Urothelium cell line (cell line): ENCODE results near the gene TMEM91.
"Not testable (repeated sequence)": the region's sequence is repeated elsewhere in the genome, so short reads cannot be mapped to it uniquely, and the experiment has no call there.

ENCODE experiments used
- DNase-seq: peaks from one replicate; pipeline ENCODE4 v3.0.0; 2011; ENCODE audit warnings: low spot score, mixed read lengths
- FAIRE-seq: peaks from 2 replicates; lab custom pipeline; 2011; peaks lifted over from hg19 to GRCh38; lab: Jason Lieb, UNC

TMEM91 gene

GRCh38 chr19:41373993-41374392, 2.3 kb upstream of the TMEM91 start:
- no peak for FAIRE-seq
- DNase-seq = peak; percentile 53

GRCh38 chr19:41376998-41377365, 649 bp downstream of the TMEM91 start:
- no peak for FAIRE-seq
- DNase-seq = no peak

GRCh38 chr19:41377977-41378709, 1.8 kb downstream of the TMEM91 start:
- DNase-seq (no peak), FAIRE-seq (no peak)

DNA sequence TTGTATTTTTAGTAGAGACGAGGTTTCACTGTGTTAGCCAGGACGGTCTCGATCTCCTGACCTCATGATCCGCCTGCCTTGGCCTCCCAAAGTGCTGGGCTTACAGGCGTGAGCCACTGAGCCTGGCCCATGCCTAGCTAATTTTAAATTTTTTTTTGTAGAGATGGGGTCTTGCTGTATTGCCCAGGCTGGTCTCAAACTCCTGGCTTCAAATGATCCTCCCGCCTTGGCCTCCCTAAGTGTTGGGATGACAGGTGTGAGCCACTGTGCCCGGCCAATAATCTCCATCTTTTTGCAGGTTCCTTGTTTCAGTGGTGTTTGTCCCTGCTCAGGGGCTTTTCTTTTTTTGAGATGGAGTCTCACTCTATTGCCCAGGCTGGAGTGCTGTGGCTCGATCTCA, 5.2 kb downstream of the TMEM91 start:
- not testable (repeated sequence) for DNase-seq, FAIRE-seq

DNA sequence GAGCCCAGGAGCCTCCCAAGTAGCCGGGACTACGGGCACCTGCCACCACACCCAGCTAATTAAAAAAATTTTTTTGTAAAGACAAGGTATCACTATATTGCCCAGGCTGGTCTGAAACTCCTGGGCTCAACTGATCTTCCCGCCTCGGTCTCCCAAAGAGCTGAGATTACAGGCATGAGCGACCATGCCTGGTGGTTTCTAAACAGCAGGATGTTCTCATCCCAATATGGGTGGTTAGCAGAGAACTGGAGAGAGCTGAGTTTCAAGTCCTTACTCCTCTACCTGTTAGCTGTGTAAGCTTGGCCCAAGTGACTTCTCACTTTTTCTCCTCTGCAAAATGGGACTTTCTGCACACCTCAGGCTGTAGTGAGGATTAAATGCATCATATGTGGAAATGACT, 8.0 kb downstream of the TMEM91 start:
- no peak for DNase-seq
- FAIRE-seq = no peak

DNA sequence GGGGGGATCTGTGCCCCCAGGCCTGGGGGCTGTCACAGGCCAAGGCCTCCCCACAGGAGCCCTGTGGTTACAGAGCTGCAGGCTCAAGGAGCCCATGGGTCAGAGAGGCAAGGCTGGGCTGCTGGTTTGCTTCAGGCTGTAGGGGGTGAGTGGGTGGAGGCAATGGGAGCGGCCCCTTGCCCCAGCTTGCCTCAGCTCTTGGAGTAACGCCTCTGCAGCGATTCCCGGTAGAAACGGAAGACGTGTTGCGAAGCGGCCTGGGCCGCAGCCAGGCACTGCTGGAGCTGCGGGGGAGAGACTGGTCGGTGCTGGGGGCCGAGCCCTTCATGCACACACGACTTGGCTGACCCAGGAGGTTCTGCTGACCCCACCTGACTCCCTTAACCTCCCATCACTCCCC, 10.1 kb downstream of the TMEM91 start:
- FAIRE-seq (no peak), DNase-seq (no peak)

DNA sequence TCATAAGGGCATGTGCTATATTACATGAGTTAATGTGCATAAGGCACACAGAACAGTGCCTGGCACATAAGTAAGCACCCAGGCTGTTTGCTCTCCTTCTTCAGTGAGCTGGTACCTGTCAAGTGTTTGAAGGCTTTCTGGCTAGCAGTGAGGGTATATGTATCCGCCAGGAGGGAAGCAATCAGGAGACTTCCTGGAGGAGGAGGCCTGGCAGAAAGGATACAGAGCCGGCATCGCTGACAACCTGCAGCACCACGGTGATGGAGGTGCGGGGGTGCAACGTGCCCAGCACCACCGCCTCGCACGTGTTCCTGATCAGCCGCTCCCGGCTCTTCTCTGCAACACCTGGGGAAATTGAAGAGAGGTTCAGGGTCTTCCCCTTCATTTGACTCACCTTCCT, 15.3 kb downstream of the TMEM91 start:
- no peak for FAIRE-seq
- DNase-seq = no peak

DNA sequence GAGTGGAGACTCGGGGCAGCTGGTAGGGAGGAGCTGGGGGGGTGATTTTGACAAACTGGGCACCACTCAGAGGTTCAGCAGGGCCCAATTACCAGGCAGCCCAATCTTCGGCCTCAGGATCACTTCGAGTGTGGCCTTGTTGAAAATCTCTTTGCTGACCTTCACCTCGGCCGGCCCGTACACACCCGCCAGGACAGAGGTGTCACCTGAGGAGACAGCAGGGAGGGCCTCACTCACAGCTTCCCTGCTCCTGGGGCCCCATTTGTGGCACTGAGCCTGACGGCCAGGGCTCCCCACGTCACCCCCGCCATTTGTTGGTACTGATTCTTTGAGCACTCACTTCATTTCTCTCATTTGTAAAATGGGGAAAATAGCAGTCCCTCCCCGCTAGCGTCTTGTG, 16.4 kb downstream of the TMEM91 start:
- FAIRE-seq (no peak), DNase-seq (no peak)

DNA sequence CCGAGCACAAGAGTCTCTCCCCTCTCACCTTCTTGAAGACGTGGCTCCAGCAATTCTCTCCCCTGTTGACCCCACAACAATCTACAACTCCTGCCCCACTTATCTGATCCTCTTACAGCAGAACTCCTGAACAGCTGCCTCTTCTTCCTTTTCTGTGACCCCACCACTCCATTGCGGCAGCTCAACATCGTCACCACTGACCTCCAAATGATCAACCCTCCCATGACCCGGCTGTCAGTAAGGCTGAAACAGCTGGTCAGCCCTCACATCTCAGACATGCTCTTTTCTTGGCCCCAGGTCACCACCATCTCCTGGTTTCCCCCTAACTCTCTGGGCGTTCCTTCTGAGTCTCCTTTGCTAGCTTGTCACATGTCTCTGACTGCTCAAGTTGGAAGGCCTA, 19.0 kb downstream of the TMEM91 start:
- DNase-seq (no peak), FAIRE-seq (no peak)

- peak; percentile 99 for DNase-seq
- peak; percentile 79 for FAIRE-seq
Measured at GRCh38 chr19:41397086-41398049, 21.0 kb downstream of the TMEM91 start, which contains the start of the genes BCKDHA and EXOSC5. Gene BCKDHA, plus strand, starts transcription at chr19:41397818. Its CDS starts 10 bp downstream, at chr19:41397828. Gene EXOSC5, minus strand, starts transcription at chr19:41397359. Its CDS starts 31 bp downstream, at chr19:41397328.

DNA sequence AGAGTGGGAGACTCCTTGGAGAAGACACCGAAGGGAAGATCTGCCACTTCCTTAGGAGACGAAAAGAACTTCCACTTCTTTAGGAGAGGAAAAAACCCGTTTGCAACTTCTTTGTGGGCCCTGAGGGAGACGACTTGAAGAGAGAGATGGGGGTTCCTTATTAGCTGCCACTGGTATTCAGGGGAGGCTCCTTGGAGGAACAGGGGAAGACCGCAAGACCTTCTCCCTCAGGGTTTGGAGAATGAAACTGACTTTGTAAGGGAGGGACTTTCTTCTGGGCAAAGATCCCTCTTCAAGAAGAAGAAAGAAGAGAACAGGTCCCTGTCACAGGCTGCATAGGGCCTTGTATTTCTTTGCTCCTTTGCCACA, 21.7 kb downstream of the TMEM91 start:
- no peak for DNase-seq
- no peak for FAIRE-seq

GRCh38 chr19:41398598-41398997, 22.3 kb downstream of the TMEM91 start:
- no peak for FAIRE-seq

DNA sequence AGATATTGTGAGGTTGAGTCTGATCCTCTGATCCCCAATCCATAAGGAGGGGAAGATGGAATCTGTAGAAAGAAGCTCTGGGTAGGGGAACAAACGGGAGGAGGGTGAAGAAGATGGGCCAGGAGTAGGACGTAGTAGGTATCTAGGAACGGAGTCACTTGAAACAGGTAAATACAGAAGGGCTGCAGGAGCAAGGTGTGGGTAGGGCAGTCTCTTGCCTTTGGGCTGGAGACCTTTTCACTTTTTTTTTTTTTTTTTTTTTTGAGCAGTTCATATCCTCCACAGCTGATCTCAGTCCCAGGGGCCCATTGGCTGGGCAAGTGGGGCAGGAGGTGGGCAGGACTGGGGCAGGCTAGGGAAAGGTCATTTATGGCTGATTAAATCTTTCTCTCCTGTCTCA, 22.8 kb downstream of the TMEM91 start:
- no peak for DNase-seq
- no peak for FAIRE-seq

More at GRCh38 chr19:41398598-41398997, 22.3 kb downstream of the TMEM91 start:
- no peak for DNase-seq

GRCh38 chr19:41399525-41399924, 23.2 kb downstream of the TMEM91 start:
- FAIRE-seq (no peak), DNase-seq (no peak)

DNA sequence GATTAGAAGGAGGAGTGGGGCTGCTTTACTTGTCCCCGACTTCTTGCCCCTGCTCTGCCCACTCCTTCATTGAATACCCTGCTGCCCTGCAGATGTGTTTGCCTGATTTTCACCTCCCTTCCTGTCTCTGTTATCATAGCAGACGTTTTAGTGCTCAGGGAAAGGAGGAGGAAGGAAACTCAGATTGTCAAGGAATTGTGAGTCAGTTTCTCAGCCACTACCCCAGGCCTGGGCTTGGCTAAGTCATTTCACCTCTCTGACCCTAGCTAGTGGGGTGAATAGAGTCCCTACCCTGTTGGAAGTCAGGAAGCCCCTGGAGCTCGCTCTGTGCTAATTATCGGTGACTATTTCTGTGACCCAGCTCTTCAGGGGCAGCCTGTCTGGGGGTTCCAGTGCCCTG, 25.1 kb downstream of the TMEM91 start:
- no peak for FAIRE-seq
- no peak for DNase-seq

DNA sequence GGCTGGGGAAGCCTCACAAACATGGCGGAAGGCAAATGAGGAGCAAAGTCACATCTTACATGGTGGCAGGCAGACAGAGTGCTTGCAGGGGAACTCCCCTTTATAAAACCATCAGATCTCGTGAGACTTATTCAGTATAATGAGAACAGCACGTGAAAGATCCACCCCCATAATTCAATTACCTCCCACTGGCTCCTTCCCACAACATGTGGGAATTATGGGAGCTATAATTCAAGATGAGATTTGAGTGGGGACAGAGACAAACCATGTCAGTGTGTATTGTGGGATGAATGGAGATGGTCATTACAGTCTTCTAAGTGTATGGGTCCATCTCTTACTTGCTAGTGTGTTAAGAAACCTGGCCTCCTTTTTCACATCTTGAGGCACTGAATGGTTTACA, 25.7 kb downstream of the TMEM91 start:
- no peak for DNase-seq
- no peak for FAIRE-seq

GRCh38 chr19:41403181-41403970, 27.0 kb downstream of the TMEM91 start:
- FAIRE-seq (no peak), DNase-seq (no peak)

DNA sequence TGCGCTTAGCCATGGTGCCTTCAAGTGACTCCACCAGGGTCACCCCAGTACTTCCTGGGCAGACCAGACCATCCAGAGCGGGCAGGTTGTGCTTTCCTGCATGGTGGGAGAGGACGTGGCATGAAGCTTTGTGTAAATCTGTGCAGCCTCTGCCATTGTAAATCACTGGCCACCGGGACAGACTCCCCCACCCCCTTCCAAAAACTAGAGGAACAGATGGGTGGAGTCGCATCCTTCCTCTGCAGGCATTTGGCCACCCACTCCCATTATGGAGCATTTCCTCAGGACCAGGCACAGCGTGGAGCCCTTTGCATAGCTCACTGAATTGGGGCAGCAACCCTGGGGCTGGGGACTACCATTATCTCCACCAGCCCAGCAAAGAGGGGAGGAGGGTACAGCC, 29.4 kb downstream of the TMEM91 start:
- no peak for DNase-seq
- no peak for FAIRE-seq

DNA sequence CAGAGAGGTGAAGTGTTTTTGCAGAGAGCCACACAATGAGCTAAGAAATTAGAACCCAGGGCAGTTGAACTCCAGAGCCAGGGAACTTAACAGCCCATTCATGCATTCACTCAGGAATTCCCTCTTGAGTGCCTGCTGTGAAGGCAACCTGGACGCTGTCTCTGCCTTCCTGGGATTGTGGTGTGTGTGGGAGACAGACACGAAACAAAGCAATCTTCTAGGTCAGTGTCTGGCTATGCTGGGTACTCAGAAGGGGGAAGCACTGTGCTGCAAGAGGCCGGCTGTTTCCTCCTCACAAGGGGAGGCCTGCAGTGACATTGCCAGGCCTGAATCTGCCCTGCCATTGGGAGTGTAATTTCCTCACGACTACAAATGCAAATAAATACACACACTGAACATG, 30.9 kb downstream of the TMEM91 start:
- DNase-seq (no peak), FAIRE-seq (no peak)

- no peak for DNase-seq
- no peak for FAIRE-seq
Measured at GRCh38 chr19:41408256-41408655, 31.9 kb downstream of the TMEM91 start.

GRCh38 chr19:41408846-41409245, 32.5 kb downstream of the TMEM91 start:
- not testable (repeated sequence) for FAIRE-seq, DNase-seq
